Activated T-cell treated with anti-CD3 and anti-CD28 coated beads, Interleukin-2, amount 50 U/mL, for 72 hours (primary cell): ENCODE results near the gene CENPO. TPM values are rescaled to one million over a fixed set of nuclear protein-coding genes. Genes with fewer than 3 reads are reported as not detected.

ENCODE experiments used
- ATAC-seq, 2 donors: fragments of 150-1000 bp; cut with Tn5 transposase; replicated peaks in 1 of 2; 2 replicates each; pipeline ENCODE4 v1.10.0; 2021; ENCODE audit warnings: moderate library complexity in 2 of 2, mild to moderate bottlenecking in 1 of 2
- DNase-seq, 2 donors: peaks; one replicate each; pipeline ENCODE4 v3.0.0; 2021 to 2022; ENCODE audit warnings: mixed read lengths in 1 of 2
- H3K27ac Mint-ChIP-seq: one replicate; pipeline ENCODE4 v1.8.0; 2022; ENCODE audit warnings: mild to moderate bottlenecking, moderate library complexity, mixed read lengths
- H3K27me3 Mint-ChIP-seq: one replicate; pipeline ENCODE4 v1.8.0; 2022; ENCODE audit warnings: low read depth, mixed read lengths
- H3K36me3 Mint-ChIP-seq, 2 donors: one replicate each; pipeline ENCODE4 v1.8.0; 2022; ENCODE audit warnings: mixed read lengths in 2 of 2, mild to moderate bottlenecking in 1 of 2; ENCODE audit not compliant: insufficient read depth in 2 of 2
- H3K4me1 Mint-ChIP-seq: one replicate; pipeline ENCODE4 v1.8.0; 2022; ENCODE audit warnings: low read depth, mixed read lengths
- H3K4me3 Mint-ChIP-seq, 2 donors: one replicate each; pipeline ENCODE4 v1.8.0; 2022; ENCODE audit warnings: mild to moderate bottlenecking in 2 of 2, mixed read lengths in 2 of 2, moderate library complexity in 2 of 2
- H3K9me3 Mint-ChIP-seq, 2 donors: one replicate each; pipeline ENCODE4 v1.8.0; 2022; ENCODE audit warnings: mixed read lengths in 2 of 2
- total RNA-seq, 2 donors: library from RNA; stranded (reverse); gene quantifications; one replicate each; pipeline ENCODE4 v1.2.3, GENCODE V29; 2022

The CENPO gene, protein sequence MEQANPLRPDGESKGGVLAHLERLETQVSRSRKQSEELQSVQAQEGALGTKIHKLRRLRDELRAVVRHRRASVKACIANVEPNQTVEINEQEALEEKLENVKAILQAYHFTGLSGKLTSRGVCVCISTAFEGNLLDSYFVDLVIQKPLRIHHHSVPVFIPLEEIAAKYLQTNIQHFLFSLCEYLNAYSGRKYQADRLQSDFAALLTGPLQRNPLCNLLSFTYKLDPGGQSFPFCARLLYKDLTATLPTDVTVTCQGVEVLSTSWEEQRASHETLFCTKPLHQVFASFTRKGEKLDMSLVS
- total RNA-seq, result 10 to 100 TPM; 38.6 to 44.1 TPM

GRCh38 chr2:24792874-24793760, at the start of gene CENPO, which contains the start of gene PTRHD1:
TSS of gene CENPO (plus strand) at chr2:24793425. CDS start at chr2:24793920, 495 bp downstream.
TSS of gene PTRHD1 (minus strand) at chr2:24793391. CDS start at chr2:24793377, 14 bp downstream.
- peak within 1 kb of the TSS; percentile 100 for H3K27ac Mint-ChIP-seq
- H3K4me1 Mint-ChIP-seq, result peaks cover 40% of the 10 kb centered on the region
- DNase-seq (peak; percentile 94 to 95), ATAC-seq (peak; percentile 97 to 98)
- H3K27me3 Mint-ChIP-seq, result no peaks in the 10 kb centered on the region
- peak within 1 kb of the TSS; percentile 95 to 97 for H3K4me3 Mint-ChIP-seq
- no peaks in the 10 kb centered on the region for H3K9me3 Mint-ChIP-seq
- peaks cover 9 to 19% of the 10 kb centered on the region in 2 donors for H3K36me3 Mint-ChIP-seq

DNA sequence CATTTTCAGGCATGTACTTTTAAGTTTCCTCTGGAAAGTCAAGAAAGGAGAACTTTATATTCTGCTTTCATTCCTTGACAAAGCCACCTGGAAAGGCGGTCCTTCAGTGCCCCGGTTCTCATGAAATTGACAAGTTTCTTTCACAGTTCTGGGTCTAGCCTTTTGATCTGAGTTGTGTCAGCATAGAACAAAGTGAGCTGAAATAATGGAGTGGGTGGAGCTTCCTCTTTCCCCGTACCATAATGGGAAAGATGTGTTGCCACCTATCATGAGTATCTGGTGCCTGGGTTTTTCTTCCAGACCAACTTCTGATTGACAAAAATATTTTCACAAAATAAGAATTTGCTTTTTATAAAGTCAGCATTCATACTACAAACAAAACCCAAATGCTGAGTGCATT, 49.3 kb upstream of the CENPO start:
- ATAC-seq (no peak), DNase-seq (no peak)
- no peaks in the 10 kb centered on the region for H3K27me3 Mint-ChIP-seq
- peaks cover 13% of the 10 kb centered on the region for H3K4me1 Mint-ChIP-seq
- peaks cover 2 to 7% of the 10 kb centered on the region in 2 donors for H3K36me3 Mint-ChIP-seq
- no peaks in the 10 kb centered on the region for H3K9me3 Mint-ChIP-seq
- no peak overlapping the region for H3K4me3 Mint-ChIP-seq
- no peak overlapping the region for H3K27ac Mint-ChIP-seq

- no peak for ATAC-seq
- H3K9me3 Mint-ChIP-seq, result no peaks in the 10 kb centered on the region
- no peak overlapping the region for H3K4me3 Mint-ChIP-seq
- no peak for DNase-seq
- peaks cover 2 to 7% of the 10 kb centered on the region in 2 donors for H3K36me3 Mint-ChIP-seq
- no peaks in the 10 kb centered on the region for H3K27me3 Mint-ChIP-seq
- H3K4me1 Mint-ChIP-seq, result peaks cover 13% of the 10 kb centered on the region
- H3K27ac Mint-ChIP-seq, result no peak overlapping the region
Observed at GRCh38 chr2:24744356-24744755, 48.9 kb upstream of the CENPO start.

DNA sequence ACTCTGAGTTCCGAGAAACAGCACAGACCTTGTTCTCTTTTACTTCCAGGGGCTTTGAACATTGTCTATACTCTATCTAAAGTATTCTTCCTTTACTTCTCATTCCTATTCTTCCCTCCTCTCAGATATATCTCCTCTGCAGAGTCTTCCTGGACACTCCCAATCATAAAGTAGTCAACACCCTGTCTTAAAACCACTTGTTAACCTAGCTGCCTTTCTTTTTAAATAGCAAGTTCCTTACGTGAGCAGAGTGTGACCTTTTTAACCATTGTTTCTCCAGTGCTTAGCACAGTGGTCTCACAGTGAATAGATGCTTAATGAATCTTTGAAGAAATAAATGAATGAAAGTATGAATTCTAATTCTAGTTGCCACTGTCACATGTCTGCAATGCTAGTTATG, 47.4 kb upstream of the CENPO start:
- DNase-seq, result no peak
- H3K27ac Mint-ChIP-seq, result peak overlapping the region; percentile 12
- no peak overlapping the region for H3K4me3 Mint-ChIP-seq
- H3K4me1 Mint-ChIP-seq, result peaks cover 13% of the 10 kb centered on the region
- H3K27me3 Mint-ChIP-seq, result no peaks in the 10 kb centered on the region
- H3K9me3 Mint-ChIP-seq, result no peaks in the 10 kb centered on the region
- no peak for ATAC-seq
- peaks cover 2 to 7% of the 10 kb centered on the region in 2 donors for H3K36me3 Mint-ChIP-seq

DNA sequence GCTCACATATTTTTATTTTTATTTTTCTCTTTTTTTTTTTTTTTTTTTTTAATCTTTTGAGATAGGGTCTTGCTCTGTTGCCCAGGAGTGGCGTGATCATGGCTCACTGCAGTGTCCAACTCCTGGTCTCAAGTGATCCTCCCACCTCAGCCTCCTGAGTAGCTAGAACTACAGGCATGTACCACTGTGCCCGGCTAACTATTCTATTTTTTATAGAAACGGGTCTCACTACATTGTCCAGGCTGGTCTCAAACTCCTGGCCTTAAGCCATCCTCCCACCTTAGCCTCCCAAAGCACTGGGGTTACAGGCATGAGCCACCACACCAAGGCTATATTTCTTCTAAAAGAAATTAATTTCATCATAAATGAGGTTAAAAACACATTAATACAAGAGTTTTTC, 45.9 kb upstream of the CENPO start:
- Mint-ChIP-seq H3K27me3 (no peaks in the 10 kb centered on the region), H3K27ac (no peak overlapping the region), H3K4me1 (peaks cover 13% of the 10 kb centered on the region), H3K36me3 (peaks cover 2 to 7% of the 10 kb centered on the region in 2 donors), H3K9me3 (no peaks in the 10 kb centered on the region), H3K4me3 (no peak overlapping the region)
- DNase-seq, result no peak
- no peak for ATAC-seq

DNA sequence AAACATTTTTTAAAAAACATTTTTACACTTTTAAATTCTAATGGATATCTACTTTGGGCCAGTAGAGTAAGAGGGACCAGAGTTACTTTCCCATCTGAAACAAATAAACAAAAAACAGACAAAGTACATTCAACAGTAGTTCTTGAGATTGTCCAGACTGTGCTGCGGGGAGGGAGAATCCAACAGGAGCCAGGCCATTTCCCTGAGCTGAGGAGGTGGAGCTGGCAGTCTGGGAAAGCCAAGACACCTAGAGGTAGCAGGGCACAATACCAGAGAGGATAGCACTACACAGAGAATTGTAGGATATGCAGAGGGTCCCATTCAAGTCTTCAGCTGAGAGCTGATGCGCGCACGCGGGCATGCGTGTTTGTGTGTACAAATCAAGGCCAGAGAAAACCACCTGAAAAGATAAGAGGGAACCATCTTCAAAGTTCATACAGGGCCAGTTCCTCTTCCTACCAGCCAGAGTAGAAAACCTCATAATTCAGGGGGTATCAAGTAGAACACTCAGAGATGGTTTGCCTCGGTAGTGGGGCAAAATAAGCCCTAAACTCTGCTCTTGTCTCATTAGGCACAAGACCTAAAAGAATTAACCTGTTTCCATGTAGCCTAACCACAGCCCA, 44.0 kb upstream of the CENPO start:
- no peak overlapping the region for H3K27ac Mint-ChIP-seq
- no peaks in the 10 kb centered on the region for H3K4me1 Mint-ChIP-seq
- no peak for ATAC-seq
- no peak for DNase-seq
- no peak overlapping the region for H3K4me3 Mint-ChIP-seq
- no peaks in the 10 kb centered on the region for H3K27me3 Mint-ChIP-seq
- H3K36me3 Mint-ChIP-seq, result peaks cover 0 to 5% of the 10 kb centered on the region in 2 donors
- H3K9me3 Mint-ChIP-seq, result no peaks in the 10 kb centered on the region

DNA sequence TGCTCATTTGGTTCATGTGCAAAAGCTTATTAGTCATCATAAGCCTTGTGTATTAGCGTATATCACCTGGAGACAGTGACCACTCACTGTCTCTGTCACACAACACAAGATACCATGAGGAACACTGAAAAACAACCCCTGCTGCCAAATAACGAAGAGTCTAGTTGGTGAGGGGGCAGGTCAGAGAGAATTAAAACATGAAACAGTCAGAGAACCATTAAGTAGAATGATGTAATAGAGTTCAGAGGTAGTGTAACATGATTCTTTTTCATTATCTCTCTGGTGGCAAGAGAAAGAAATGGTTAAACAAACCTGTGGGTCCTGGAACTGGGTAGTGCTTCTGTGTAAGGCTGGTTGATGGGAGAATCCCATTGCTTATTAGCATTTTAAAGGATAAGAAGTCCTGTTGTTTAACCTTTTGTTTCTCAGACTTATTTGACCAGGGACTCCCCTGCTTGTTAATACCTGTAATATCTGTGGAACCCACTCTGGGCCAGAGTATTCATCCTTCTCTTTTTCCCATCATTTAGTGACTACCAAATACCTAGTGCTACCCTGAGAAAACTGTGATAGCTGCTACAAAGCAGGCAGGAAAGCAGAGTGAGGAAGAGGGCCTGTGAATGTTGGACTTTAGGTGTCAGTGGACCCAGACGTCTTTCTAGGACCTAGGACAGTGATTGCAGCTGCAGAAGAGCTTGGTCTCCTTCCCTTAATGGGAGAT, 38.1 kb upstream of the CENPO start:
- Mint-ChIP-seq H3K4me3 (no peak overlapping the region), H3K4me1 (no peaks in the 10 kb centered on the region), H3K9me3 (no peaks in the 10 kb centered on the region), H3K27ac (no peak overlapping the region), H3K27me3 (no peaks in the 10 kb centered on the region), H3K36me3 (no peaks in the 10 kb centered on the region)
- ATAC-seq (peak; percentile 46 to 78), DNase-seq (no peak)

DNA sequence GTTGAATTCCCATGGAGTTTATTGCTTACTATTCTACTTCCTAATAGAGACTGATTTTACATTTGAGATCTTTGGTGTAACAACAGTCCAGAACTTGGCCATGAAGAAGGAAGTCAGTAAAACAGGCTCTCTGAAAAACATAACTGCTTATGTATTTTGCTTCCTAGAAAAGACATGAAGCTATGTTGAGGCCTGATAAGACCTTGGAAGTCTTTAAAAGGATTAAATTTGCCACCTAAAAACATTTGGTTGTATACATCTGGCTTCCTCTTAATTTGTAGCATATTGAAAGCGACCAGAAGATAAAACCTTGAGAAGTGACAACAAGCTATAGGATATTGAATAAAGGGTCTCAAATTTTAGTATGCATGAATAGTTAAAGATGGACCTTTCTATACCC, 36.4 kb upstream of the CENPO start:
- Mint-ChIP-seq H3K4me1 (no peaks in the 10 kb centered on the region), H3K36me3 (no peaks in the 10 kb centered on the region), H3K9me3 (no peaks in the 10 kb centered on the region), H3K4me3 (no peak overlapping the region), H3K27ac (no peak overlapping the region), H3K27me3 (no peaks in the 10 kb centered on the region)
- no peak for DNase-seq
- ATAC-seq, result no peak

- Mint-ChIP-seq H3K9me3 (no peaks in the 10 kb centered on the region), H3K4me1 (peaks cover 8% of the 10 kb centered on the region), H3K36me3 (peaks cover 4 to 10% of the 10 kb centered on the region in 2 donors), H3K27ac (no peak overlapping the region), H3K27me3 (no peaks in the 10 kb centered on the region), H3K4me3 (no peak overlapping the region)
- ATAC-seq (no peak), DNase-seq (no peak)
Observed at GRCh38 chr2:24761866-24762265, 31.4 kb upstream of the CENPO start.

- Mint-ChIP-seq H3K9me3 (no peaks in the 10 kb centered on the region), H3K36me3 (peaks cover 4 to 10% of the 10 kb centered on the region in 2 donors), H3K27me3 (no peaks in the 10 kb centered on the region), H3K27ac (no peak overlapping the region), H3K4me3 (no peak overlapping the region), H3K4me1 (peaks cover 9% of the 10 kb centered on the region)
- no peak for DNase-seq
- ATAC-seq, result no peak
Observed at GRCh38 chr2:24762518-24762917, 30.7 kb upstream of the CENPO start.

GRCh38 chr2:24763843-24764242, 29.4 kb upstream of the CENPO start:
- DNase-seq (no peak), ATAC-seq (no peak)
- peak overlapping the region; percentile 6 for H3K27ac Mint-ChIP-seq
- peaks cover 9% of the 10 kb centered on the region for H3K4me1 Mint-ChIP-seq
- peaks cover 4 to 10% of the 10 kb centered on the region in 2 donors for H3K36me3 Mint-ChIP-seq
- no peaks in the 10 kb centered on the region for H3K27me3 Mint-ChIP-seq
- H3K4me3 Mint-ChIP-seq, result no peak overlapping the region
- no peaks in the 10 kb centered on the region for H3K9me3 Mint-ChIP-seq

DNA sequence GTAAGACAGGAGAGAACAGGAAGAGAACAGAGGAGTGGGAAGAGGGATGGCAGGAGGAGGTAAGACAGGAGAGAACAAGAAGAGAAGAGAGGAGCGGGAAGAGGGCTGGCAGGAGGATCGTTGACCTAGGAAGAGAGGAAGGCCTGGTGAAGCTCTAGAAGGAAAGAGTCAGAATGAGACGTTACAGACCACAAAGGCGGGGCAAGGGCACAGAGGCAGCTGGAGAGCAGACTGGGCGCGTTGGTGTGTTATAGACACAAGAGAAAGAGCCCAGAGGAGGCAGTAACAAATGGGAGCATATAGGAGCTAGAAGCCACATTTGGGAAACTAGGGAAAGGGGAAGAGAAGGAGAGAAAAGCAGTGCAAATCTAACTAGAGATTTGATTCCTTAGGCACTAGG, 26.6 kb upstream of the CENPO start:
- peak overlapping the region; percentile 67 for H3K27ac Mint-ChIP-seq
- no peak overlapping the region for H3K4me3 Mint-ChIP-seq
- ATAC-seq (peak; percentile 32 to 45), DNase-seq (peak; percentile 12 to 20)
- H3K36me3 Mint-ChIP-seq, result peaks cover 8 to 10% of the 10 kb centered on the region in 2 donors
- H3K4me1 Mint-ChIP-seq, result peaks cover 9% of the 10 kb centered on the region
- H3K27me3 Mint-ChIP-seq, result no peaks in the 10 kb centered on the region
- H3K9me3 Mint-ChIP-seq, result no peaks in the 10 kb centered on the region
